Fibroblast of lung (primary cell): ENCODE results near the gene LIPT2.

Experiments
- CTCF ChIP-seq, 2 donors: IDR thresholded peaks in 1 of 2; conservative IDR thresholded peaks in 1 of 2; 1 replicate in 1 of 2; 2 replicates in 1 of 2; pipeline ENCODE4 v1.5.1; 2011 to 2012; ENCODE audit warnings: low read length in 2 of 2, control low read depth in 1 of 2, inconsistent platforms in 1 of 2, low read depth in 1 of 2, mild to moderate bottlenecking in 1 of 2
- EZH2 ChIP-seq: IDR thresholded peaks from 2 replicates; pipeline ENCODE4 v1.5.1; 2012; ENCODE audit warnings: low read length, control low read depth, mild to moderate bottlenecking; ENCODE audit errors: missing control alignments

DNA sequence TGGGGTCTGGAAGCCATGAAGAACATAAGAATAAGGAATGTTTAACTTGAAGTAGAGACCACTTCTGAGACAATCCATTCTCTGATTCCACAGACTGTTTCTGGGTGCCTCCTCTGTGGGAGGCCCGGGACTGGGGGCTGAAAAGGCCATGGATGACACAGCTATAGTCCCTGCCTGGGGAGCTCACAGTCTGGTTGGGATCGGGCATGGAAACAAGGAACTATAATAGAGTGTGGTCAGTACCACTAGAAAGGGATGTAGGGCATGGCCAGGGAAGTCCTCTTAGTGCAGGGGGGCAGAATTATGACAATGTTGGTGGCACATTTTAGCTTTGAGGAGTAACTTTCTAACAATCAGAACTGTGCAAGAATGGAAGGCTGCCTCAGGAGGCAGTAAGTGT lies 17.0 kb downstream of the LIPT2 start:
- no peak for TF ChIP-seq CTCF (conservative IDR thresholded peaks at IDR 0.05 in 1 of 2, IDR thresholded peaks at IDR 0.05 in 1 of 2; ENCODE audit: low read depth in 1 of 2, low read length in 2 of 2)
- no peak for TF ChIP-seq EZH2
